HFFc6 (cell line): ENCODE data around the gene LSP1. TPM values are rescaled to one million over a fixed set of nuclear protein-coding genes. Genes with fewer than 3 reads are reported as not detected.

Experiments used
- DNase-seq: peaks from one replicate; pipeline ENCODE4 v3.0.0-alpha.2; 2018
- H3K27ac Mint-ChIP-seq: 2 replicates; pipeline ENCODE4 v1.8.0; 2020; ENCODE audit warnings: mild to moderate bottlenecking, mixed read lengths
- H3K27me3 Mint-ChIP-seq: 2 replicates; pipeline ENCODE4 v1.8.0; 2021; ENCODE audit warnings: mild to moderate bottlenecking, moderate library complexity, mixed read lengths; ENCODE audit not compliant: insufficient read depth
- H3K36me3 Mint-ChIP-seq: 2 replicates; pipeline ENCODE4 v1.8.0; 2021; ENCODE audit warnings: low read depth, mixed read lengths
- H3K4me1 Mint-ChIP-seq: 2 replicates; pipeline ENCODE4 v1.8.0; 2020; ENCODE audit warnings: low read depth, mixed read lengths
- H3K4me3 Mint-ChIP-seq: 2 replicates; pipeline ENCODE4 v1.8.0; 2020; ENCODE audit warnings: mild to moderate bottlenecking, moderate library complexity, mixed read lengths
- H3K9me3 Mint-ChIP-seq: 2 replicates; pipeline ENCODE4 v1.8.0; 2020; ENCODE audit warnings: mild to moderate bottlenecking, mixed read lengths
- CTCF ChIP-seq: fragments of 200-600 bp; sonication (generic); IDR thresholded peaks from 2 replicates; pipeline ENCODE4 v1.5.0; 2021; ENCODE audit warnings: antibody characterized with exemption, mild to moderate bottlenecking
- total RNA-seq, 6 experiments: library from RNA; stranded (reverse); fragmentation: NEBNext Ultra II Directional; extraction: Animal tissue kit (Norgen Biotek cat#: 25700); gene quantifications; 2 replicates in 1 of 6; 3 replicates in 5 of 6; pipeline ENCODE4 v1.2.3, GENCODE V29; 2021

The LSP1 gene
- total RNA-seq, 6 experiments from 2014 or later: 0.18 to 2.6 (median 0.27) TPM; not detected in 2

GRCh38 chr11:1906611-1907423 is 53.9 kb downstream of the LSP1 start:
- peaks cover 6% of the 10 kb centered on the region; the same call in 1 of the 2 replicates for H3K4me1 Mint-ChIP-seq
- no peak overlapping the region for H3K27ac Mint-ChIP-seq
- H3K4me3 Mint-ChIP-seq: no peak overlapping the region
- TF ChIP-seq CTCF: no peak
- DNase-seq: no peak
- H3K9me3 Mint-ChIP-seq: no peaks in the 10 kb centered on the region
- no peaks in the 10 kb centered on the region for H3K36me3 Mint-ChIP-seq
- H3K27me3 Mint-ChIP-seq: peaks cover 31% of the 10 kb centered on the region

GRCh38 chr11:1908618-1909017 is 55.7 kb downstream of the LSP1 start:
- no peak for DNase-seq

GRCh38 chr11:1909524-1909923 is 56.6 kb downstream of the LSP1 start:
- no peak overlapping the region for H3K4me3 Mint-ChIP-seq
- H3K27ac Mint-ChIP-seq: no peak overlapping the region
- H3K27me3 Mint-ChIP-seq: peaks cover 27% of the 10 kb centered on the region
- peaks cover 6% of the 10 kb centered on the region; the same call in 1 of the 2 replicates for H3K4me1 Mint-ChIP-seq
- no peak for DNase-seq
- H3K36me3 Mint-ChIP-seq: no peaks in the 10 kb centered on the region
- TF ChIP-seq CTCF: no peak
- H3K9me3 Mint-ChIP-seq: peaks cover 3% of the 10 kb centered on the region; the same call in 1 of the 2 replicates

More at GRCh38 chr11:1908618-1909017, 55.7 kb downstream of the LSP1 start:
- Mint-ChIP-seq H3K36me3 (no peaks in the 10 kb centered on the region), H3K9me3 (no peaks in the 10 kb centered on the region), H3K27me3 (peaks cover 30% of the 10 kb centered on the region), H3K4me3 (no peak overlapping the region), H3K27ac (no peak overlapping the region), H3K4me1 (peaks cover 6% of the 10 kb centered on the region; the same call in 1 of the 2 replicates)
- no peak for TF ChIP-seq CTCF

- H3K4me3 Mint-ChIP-seq: no peak overlapping the region
- peaks cover 7% of the 10 kb centered on the region for H3K9me3 Mint-ChIP-seq
- no peak overlapping the region for H3K27ac Mint-ChIP-seq
- no peaks in the 10 kb centered on the region for H3K36me3 Mint-ChIP-seq
- no peaks in the 10 kb centered on the region for H3K4me1 Mint-ChIP-seq
- TF ChIP-seq CTCF: no peak
- peaks cover 11% of the 10 kb centered on the region for H3K27me3 Mint-ChIP-seq
- DNase-seq: no peak
These were observed 59.5 kb downstream of the LSP1 start for GRCh38 chr11:1912289-1912878.

GRCh38 chr11:1913271-1914060 is 60.6 kb downstream of the LSP1 start:
- no peak overlapping the region for H3K4me3 Mint-ChIP-seq
- H3K4me1 Mint-ChIP-seq: no peaks in the 10 kb centered on the region
- DNase-seq: no peak
- no peak overlapping the region for H3K27ac Mint-ChIP-seq
- peaks cover 5% of the 10 kb centered on the region for H3K27me3 Mint-ChIP-seq
- H3K36me3 Mint-ChIP-seq: no peaks in the 10 kb centered on the region
- peaks cover 7% of the 10 kb centered on the region for H3K9me3 Mint-ChIP-seq
- TF ChIP-seq CTCF: no peak
